ENCODE results near the gene TSKS. TPM values are rescaled to one million over a fixed set of nuclear protein-coding genes. Genes with fewer than 3 reads are reported as not detected.
A peak's percentile ranks its signal among the peaks of the same experiment; 100 is the strongest.

Gene TSKS
- total and polyA plus RNA-seq, 2 of the 13 experiments (the other 11 are each of a cell fraction or from before 2014, with no cell fraction given) = 0.03 TPM; not detected in 1

GRCh38 chr19:49809160-49809940, 46.2 kb upstream of the TSKS start (continued):
- no peak for TF ChIP-seq TFDP2 (CRISPR knock-in tag; IDR thresholded peaks at IDR 0.05)
- TF ChIP-seq TBP (CRISPR knock-in tag; IDR thresholded peaks at IDR 0.05) = no peak
- TF ChIP-seq NR2C2 (CRISPR knock-in tag; IDR thresholded peaks at IDR 0.05; ENCODE audit: borderline replicate concordance) = no peak
- 0 out of 2 replicates have a peak, but pooled peaks have one; percentile 49 for TF ChIP-seq ZNF468 (CRISPR knock-in tag; IDR thresholded peaks at IDR 0.05)
- peak; percentile 96 for TF ChIP-seq ZNF687 (CRISPR knock-in tag; IDR thresholded peaks at IDR 0.05)
- no peak for TF ChIP-seq ATM (IDR thresholded peaks at IDR 0.05; ENCODE audit: borderline replicate concordance)
- no peak for TF ChIP-seq CERS6 (CRISPR knock-in tag; IDR thresholded peaks at IDR 0.05)
- no peak for TF ChIP-seq PLSCR1 (CRISPR knock-in tag; IDR thresholded peaks at IDR 0.05; ENCODE audit: borderline replicate concordance)
- no peak for TF ChIP-seq MAF1 (CRISPR knock-in tag; IDR thresholded peaks at IDR 0.05; ENCODE audit: borderline replicate concordance)
- no peak for TF ChIP-seq HDAC2 (CRISPR knock-in tag; IDR thresholded peaks at IDR 0.05)
- TF ChIP-seq TARDBP (CRISPR knock-in tag; IDR thresholded peaks at IDR 0.05) = 0 out of 2 replicates have a peak, but pooled peaks have one; percentile 36
- no peak for TF ChIP-seq E2F1 (CRISPR knock-in tag; IDR thresholded peaks at IDR 0.05)
- no peak for TF ChIP-seq GMEB2 (CRISPR knock-in tag; IDR thresholded peaks at IDR 0.05; ENCODE audit: low read depth)
- 0 out of 2 replicates have a peak, but pooled peaks have one; percentile 39 for TF ChIP-seq ZMYM2 (CRISPR knock-in tag; IDR thresholded peaks at IDR 0.05)
- 0 out of 2 replicates have a peak, but pooled peaks have one; percentile 31 for TF ChIP-seq ZNF747 (CRISPR knock-in tag; IDR thresholded peaks at IDR 0.05; ENCODE audit: borderline replicate concordance)
- no peak; the same call in 1 of the 2 replicates for TF ChIP-seq GMEB1 (CRISPR knock-in tag; IDR thresholded peaks at IDR 0.05; ENCODE audit: borderline replicate concordance)
